ENCODE data around the gene LRMDA.

DNA sequence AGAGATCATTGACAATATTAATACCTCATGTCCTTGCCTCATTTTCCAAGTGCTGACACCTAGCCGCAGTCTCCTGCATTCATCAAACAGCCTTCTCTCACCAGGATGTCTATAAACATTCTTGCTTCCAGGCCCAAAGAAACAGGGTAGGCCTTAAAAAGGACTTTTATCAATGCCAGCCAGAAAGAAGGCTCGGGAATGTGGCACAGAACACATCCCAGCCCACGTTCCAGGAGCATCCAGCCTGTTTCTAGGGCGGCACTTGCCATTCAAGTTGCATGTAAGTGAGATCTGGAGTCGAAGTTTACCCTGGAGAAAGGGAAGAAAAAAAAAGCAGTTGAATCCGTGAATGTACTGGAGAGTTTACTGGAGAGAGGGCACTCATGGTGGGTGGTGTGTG is 1123.1 kb downstream of the LRMDA start:
- TF ChIP-seq CTCF (IDR thresholded peaks at IDR 0.05), result no peak
- TF ChIP-seq EZH2 (IDR thresholded peaks at IDR 0.05; ENCODE audit: borderline replicate concordance, insufficient read depth, low read depth, low read length, poor library complexity, severe bottlenecking), result no peak
